Measurements from ENCODE around the gene RAPH1. TPM values are rescaled to one million over a fixed set of nuclear protein-coding genes. Genes with fewer than 3 reads are reported as not detected.
"Not testable (repeated sequence)": the region's sequence is repeated elsewhere in the genome, so short reads cannot be mapped to it uniquely, and the experiment has no call there.

The RAPH1 gene
- polyA plus RNA-seq, 4 donors: 12.3 to 17.7 (median 15.1) TPM

DNA sequence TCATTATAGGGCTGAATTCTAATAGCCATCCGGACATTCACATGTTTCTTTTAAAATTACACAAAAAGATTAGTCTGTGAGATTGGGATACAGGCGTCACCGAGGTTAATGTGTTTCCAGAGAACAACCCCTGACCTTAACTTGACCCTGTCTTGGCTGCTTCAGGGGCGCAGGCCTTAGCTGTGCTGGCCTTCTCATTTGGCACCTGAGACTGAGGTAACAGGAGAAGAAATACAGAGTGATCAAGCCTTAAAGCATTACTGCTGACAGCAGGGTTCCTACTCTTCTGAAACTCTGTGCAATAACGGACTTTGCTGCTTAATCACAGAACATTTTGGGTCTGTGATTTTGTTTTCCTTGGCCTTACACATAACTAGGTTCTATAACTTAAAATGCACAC, 92.6 kb downstream of the RAPH1 start:
- no peak for DNase-seq (ENCODE audit: low read depth in 4 of 4, low spot score in 2 of 4)

DNA sequence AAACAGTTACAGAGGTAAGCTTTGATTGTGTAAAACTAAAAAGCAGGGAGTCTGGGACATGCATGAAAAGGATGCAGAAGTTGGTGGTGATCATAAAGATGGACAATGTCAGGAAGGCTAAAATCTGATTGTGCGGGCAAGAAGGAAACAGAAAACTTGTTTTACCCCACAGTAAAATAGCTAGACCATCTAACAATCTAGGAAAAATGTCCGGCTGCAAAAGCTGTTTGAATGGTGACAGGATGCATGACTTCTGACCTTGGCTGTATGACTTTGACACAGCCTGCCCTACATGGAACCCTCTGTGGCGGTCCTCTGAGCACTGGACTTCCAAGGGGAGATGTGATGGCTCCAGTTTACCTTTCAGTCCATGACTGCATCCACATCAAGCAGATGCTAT, 93.6 kb downstream of the RAPH1 start:
- no peak for DNase-seq (ENCODE audit: low read depth in 4 of 4, low spot score in 2 of 4)

DNA sequence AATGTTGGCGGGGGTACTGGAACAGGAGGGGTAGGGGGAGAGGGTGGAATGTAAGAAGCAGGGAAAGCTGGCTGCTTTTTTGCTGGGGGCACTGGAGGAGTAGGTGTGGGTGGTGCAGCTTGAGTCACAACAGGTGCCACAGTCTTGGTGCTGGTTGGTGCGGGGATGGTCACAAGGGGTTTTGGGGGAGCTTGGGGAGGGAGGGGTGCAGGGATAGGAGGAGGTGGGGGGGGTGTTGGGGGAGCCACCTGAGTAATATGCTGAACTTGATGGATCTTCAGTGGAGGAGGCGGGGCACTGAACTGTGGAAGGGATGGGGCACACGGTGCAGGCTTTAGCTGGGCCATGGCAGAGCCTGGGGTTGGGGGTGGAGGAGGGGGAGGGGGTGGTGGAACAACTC, 94.4 kb downstream of the RAPH1 start:
- DNase-seq (ENCODE audit: low read depth in 4 of 4, low spot score in 2 of 4): no peak

GRCh38 chr2:203438528-203438927, 96.6 kb downstream of the RAPH1 start:
- DNase-seq (ENCODE audit: low read depth in 4 of 4, low spot score in 2 of 4): no peak

- no peak for DNase-seq (ENCODE audit: low read depth in 4 of 4, low spot score in 2 of 4)
Measured at GRCh38 chr2:203437511-203437910, 97.6 kb downstream of the RAPH1 start.

DNA sequence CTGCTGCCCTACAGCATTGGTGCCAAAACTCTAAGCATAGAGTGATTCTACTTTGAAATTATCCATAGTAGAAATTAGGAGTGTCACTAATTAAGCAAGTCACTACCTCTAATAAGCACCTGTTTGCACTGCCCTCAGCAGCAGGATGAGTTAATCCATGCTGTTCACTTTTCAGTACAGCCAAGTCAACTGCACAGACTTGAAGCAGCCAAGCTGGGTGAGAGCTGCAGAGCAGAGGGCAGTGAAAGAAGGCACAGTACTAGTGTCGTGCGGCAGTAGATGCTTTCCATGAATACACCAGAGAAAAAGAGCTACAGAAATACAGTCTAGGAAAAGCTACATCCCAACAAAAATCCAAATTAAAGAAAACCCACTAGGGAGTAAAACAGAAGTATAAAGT, 98.6 kb downstream of the RAPH1 start:
- DNase-seq (ENCODE audit: low read depth in 4 of 4, low spot score in 2 of 4): no peak

DNA sequence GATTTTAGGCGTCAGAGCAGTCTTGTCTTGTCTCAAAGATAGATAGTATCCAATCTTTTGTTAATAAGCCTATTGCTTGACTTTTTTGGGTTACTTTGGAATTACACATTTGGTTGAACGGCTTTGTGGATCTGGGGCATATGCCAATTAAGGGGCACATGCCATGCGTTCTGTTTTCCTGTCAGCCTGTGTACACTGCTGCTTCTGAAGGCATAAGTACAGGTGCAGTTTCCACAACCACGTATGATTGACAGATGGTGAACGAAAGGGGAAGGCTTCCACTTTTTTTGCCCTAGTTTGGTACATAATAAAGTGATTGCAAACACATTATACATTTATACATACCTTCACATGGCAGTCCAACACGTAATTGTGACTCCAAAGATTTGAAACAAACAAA, 102.3 kb downstream of the RAPH1 start:
- no peak for DNase-seq (ENCODE audit: low read depth in 4 of 4, low spot score in 2 of 4)

GRCh38 chr2:203431391-203432185, 103.5 kb downstream of the RAPH1 start:
- no peak for DNase-seq (ENCODE audit: low read depth in 4 of 4, low spot score in 2 of 4)

GRCh38 chr2:203429643-203430042, 105.5 kb downstream of the RAPH1 start:
- not testable (repeated sequence) for DNase-seq (ENCODE audit: low read depth in 4 of 4, low spot score in 2 of 4)

DNA sequence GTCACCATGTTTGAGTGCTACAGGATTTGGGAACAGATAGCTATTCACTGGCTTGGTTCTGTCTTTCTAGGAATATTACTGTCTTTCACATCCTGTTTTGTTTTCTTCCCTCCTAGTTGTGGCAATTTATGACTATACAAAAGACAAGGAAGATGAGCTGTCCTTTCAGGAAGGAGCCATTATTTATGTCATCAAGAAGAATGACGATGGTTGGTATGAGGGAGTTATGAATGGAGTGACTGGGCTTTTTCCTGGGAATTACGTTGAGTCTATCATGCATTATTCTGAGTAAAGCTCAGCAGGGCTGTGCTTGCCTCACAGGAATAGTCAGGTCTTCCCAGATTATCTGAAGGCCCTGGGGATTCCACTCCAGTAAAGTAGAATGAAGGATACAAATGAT, 108.0 kb downstream of the RAPH1 start:
- DNase-seq (ENCODE audit: low read depth in 4 of 4, low spot score in 2 of 4): no peak

GRCh38 chr2:203418271-203418670, 116.8 kb downstream of the RAPH1 start:
- no peak for DNase-seq (ENCODE audit: low read depth in 4 of 4, low spot score in 2 of 4)

DNA sequence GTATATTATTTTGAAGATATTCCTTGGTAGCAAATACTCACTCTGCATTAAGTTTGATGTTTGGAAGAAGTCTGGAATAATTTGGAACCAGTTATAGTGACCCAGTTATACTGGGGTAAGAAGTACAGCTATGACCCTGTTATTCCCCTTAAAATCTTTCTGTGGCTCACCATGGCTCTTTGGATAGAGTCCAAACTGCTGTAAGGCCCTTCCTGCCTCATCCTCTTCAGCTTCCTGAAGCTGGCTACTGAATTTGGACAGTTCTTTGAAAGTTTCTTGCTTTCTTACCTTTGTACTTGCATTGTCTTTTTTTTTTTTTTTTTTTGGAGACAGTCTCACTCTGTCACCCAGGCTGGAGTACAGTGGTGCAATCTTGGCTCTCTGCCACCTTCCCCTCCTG, 121.3 kb downstream of the RAPH1 start:
- DNase-seq (ENCODE audit: low read depth in 4 of 4, low spot score in 2 of 4): no peak

DNA sequence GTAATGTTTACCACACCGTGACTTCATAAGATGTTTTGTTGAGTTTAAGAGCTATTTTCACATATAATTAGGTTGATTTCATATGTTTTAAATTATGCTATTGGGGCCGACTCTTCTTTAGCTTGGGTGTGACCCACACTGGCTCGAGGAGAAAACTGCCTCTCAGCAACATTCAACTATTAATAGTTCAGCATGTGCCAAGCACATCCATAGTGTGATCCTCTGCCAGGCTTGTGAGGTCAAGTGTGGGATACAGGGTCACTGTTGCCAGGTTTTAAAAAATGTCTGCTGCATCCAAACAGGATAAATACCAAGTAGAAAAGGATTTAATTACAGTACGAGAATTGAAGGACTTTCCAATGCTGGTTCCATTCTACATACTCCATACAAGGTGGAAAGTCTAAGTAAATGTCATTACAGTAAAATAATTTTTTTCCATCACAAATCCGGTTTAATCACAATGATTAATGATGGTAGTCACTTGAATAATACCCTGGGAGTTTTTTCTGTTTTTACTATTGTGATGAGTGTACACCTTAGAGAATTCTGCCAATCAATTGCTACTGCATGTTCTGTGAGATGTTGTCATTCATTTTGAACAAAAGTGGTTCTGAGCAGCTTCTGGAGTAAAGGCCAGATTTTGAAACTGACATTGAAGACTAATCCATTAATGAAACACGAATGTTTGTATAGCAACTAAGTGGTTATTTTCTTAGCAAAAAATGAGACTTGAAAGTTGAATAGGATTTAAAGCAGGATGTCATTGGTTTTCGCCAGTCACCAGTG, 122.4 kb downstream of the RAPH1 start:
- DNase-seq (ENCODE audit: low read depth in 4 of 4, low spot score in 2 of 4): no peak

DNA sequence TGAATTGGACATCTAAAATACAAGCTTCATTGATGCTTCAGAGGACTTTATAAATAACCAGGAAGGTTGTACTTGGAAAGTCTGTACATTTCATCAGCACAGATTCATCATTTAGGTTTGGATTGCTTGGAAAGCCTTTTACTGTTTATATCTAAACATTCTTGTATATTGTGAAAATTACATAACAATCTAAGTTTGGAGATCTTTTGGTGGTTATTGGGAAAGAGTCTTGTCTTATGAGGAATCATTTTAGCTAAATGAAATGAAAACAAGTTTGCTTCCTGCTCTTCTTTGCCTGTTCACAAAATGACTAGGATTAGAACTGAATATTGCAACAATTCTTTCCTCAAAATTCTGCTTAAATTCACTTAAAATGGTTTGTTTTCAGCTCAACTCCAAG, 127.6 kb downstream of the RAPH1 start:
- no peak for DNase-seq (ENCODE audit: low read depth in 4 of 4, low spot score in 2 of 4)

- DNase-seq (ENCODE audit: low read depth in 4 of 4, low spot score in 2 of 4): no peak
Measured at GRCh38 chr2:203404996-203405395, 130.1 kb downstream of the RAPH1 start.

DNA sequence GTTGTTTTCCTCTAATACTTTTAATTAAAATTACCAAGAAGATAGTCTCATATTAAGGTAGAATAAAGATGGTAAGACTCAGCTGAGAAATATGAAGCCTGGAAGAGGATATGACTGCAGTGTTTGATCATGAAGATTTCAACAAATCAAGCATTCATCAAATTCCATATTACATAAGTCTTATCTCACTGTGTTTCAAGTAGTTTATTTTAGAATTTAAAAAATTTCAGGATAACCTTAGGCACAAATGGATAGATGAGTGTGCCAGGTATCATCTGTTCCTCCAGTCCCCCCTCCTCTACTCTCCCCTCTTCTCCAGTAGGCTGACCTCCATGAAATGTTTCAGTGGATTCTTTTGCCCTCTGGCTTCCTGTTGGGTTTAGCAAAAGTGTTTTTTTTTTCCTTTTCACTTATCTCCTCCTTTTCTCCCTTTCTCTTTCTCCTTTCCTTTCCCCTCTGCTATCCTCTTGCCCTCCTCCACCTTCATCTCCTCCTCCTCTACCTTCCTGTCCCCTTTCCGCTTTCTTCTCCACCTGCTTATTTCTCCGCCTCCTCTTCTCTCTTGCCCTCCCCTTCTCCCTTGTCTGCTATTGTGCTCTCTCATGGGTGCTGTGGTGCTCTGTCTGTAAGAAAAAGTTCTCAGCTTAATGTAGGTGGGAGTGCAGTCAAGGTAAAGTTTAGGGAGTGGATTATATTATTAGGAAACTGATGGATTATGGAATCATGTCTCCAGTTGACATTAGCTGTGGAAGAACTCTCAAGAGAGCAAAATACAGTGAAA, 134.1 kb downstream of the RAPH1 start:
- DNase-seq (ENCODE audit: low read depth in 4 of 4, low spot score in 2 of 4): no peak

GRCh38 chr2:203399031-203399430, 136.1 kb downstream of the RAPH1 start:
- DNase-seq (ENCODE audit: low read depth in 4 of 4, low spot score in 2 of 4): no peak

DNA sequence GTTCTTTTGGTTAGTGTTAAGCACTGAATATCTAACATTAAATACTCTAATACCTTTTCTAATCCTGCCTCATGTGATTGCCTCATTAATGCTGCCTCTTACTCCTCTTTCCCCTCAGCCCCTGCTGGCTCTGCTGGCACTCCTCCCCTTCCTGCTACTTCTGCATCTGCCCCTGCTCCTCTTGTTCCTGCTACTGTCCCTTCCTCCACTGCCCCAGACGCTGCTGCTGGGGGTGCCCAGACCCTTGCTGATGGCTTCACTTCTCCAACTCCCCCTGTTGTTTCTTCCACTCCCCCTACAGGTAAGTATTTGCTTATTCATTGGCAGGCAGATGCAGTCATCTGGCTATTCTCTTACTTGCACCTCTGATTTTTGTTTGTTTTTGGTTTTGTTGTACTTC, 138.4 kb downstream of the RAPH1 start:
- no peak for DNase-seq (ENCODE audit: low read depth in 4 of 4, low spot score in 2 of 4)

GRCh38 chr2:203395858-203396257, 139.2 kb downstream of the RAPH1 start:
- DNase-seq (ENCODE audit: low read depth in 4 of 4, low spot score in 2 of 4): no peak

DNA sequence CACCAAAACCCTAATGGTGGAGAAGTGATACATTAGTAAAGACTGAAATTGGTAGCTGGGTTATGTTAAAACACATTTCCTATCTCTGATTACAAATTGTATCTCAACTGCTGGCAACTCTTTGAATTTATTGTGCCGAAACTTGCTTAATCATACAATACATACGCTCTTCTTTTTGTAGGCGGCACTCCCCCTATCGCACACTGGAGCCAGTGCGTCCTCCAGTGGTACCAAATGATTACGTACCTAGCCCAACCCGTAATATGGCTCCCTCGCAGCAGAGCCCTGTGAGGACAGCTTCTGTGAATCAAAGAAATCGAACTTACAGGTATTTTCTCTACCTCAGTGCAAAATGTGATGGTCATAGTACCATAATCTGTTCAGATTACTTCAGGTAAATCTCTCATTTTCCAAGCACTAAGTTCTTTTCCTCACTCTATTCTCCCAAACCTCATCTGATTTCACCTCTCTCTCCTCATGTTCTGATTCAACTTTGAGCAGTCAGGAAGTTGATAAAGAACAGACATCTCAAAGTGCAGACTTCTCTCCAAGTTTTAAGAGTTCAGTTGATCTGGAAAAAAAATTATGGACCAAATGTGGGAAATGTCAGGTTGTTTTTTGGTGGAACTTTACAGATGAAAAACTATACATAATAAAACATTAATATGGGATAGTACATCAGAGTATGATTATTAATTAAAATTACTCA, 140.4 kb downstream of the RAPH1 start:
- no peak for DNase-seq (ENCODE audit: low read depth in 4 of 4, low spot score in 2 of 4)

DNA sequence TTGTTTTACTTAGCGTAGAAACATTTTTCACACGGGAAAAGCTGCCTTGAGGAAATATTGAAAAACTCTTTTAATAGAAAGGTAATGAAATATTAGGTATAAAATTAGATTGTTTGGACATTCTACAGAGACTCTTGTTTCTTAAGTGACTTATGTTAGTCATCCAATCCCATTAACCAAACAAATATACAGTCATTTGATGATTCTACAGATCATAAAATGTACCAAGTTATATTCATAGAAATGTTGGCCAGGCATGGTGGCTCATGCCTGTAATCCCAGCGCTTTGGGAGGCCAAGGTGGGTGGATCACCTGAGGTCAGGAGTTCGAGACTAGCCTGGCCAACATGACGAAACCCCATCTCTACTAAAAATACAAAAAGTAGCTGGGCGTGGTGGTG, 146.9 kb downstream of the RAPH1 start:
- not testable (repeated sequence) for DNase-seq (ENCODE audit: low read depth in 4 of 4, low spot score in 2 of 4)
